Right cardiac atrium (tissue), 5 donors: ENCODE results near the gene ADRA2C. TPM values are rescaled to one million over a fixed set of nuclear protein-coding genes. Genes with fewer than 3 reads are reported as not detected.

Source experiments
- ATAC-seq, 2 donors: fragments of 200-7000 bp; cut with Tn5 transposase; one replicate each; pipeline versions ENCODE4 v1.8.0 to v1.9.1; 2020; ENCODE audit warnings: moderate library complexity in 2 of 2, mild to moderate bottlenecking in 1 of 2
- DNase-seq, 3 donors: peaks; one replicate each; pipeline ENCODE4 v3.0.0-alpha.2; 2020
- H3K27ac ChIP-seq: one replicate; pipeline ENCODE4 v1.5.1; 2013; ENCODE audit warnings: mild to moderate bottlenecking, low read length, control low read depth, moderate library complexity
- H3K27me3 ChIP-seq: one replicate; pipeline ENCODE4 v1.6.1; 2013; ENCODE audit not compliant: control insufficient read depth, insufficient read depth
- H3K4me1 ChIP-seq: one replicate; pipeline ENCODE4 v1.6.1; 2013; ENCODE audit warnings: low read length; ENCODE audit not compliant: control insufficient read depth, insufficient read depth
- H3K4me3 ChIP-seq: one replicate; pipeline ENCODE4 v1.5.1; 2013; ENCODE audit warnings: low read length, control low read depth
- H3K9me3 ChIP-seq: one replicate; pipeline ENCODE4 v1.6.1; 2013; ENCODE audit warnings: low read length; ENCODE audit not compliant: control insufficient read depth
- WGBS: extraction: QIAGEN DNeasy Blood & Tissue Kit; methylation state at CpG from one replicate; pipeline ENCODE4 v1.1.7; 2013; 5-methylcytosine and 5-hydroxymethylcytosine counted together
- intact Hi-C, 4 donors: fragments of 100-400 bp; cut with DNase I; formaldehyde crosslinking; loops; one replicate each; pipeline versions ENCODE4 v1.11.0 to v1.14.0; 2022 to 2023
- polyA plus RNA-seq: library from polyadenylated mRNA; stranded (reverse); fragments of 200-250 nt; gene quantifications from one replicate; pipeline ENCODE4 v1.2.3, GENCODE V29; 2013
- total RNA-seq, 4 donors: library from RNA; stranded (reverse); fragmentation: NEBNext Ultra II Directional; extraction: Animal tissue kit (Norgen Biotek cat#: 25700); gene quantifications; one replicate each; pipeline ENCODE4 v1.2.1, GENCODE V29; 2021
- donor health status: healthy with polysubstance abuse.
- donor health status: DM: no; HTN: yes; CAD: no.
- donor health status: DM: no; HTN: no; CAD: no.
- donor health status: DM: no; HTN: yes; CAD: no; lungs with severe emphysema.
- donor health status: DM: yes; HTN: yes; CAD: no.

ADRA2C gene
- total and polyA plus RNA-seq, 5 donors = 3.0 to 4.8 (median 3.7) TPM

DNA sequence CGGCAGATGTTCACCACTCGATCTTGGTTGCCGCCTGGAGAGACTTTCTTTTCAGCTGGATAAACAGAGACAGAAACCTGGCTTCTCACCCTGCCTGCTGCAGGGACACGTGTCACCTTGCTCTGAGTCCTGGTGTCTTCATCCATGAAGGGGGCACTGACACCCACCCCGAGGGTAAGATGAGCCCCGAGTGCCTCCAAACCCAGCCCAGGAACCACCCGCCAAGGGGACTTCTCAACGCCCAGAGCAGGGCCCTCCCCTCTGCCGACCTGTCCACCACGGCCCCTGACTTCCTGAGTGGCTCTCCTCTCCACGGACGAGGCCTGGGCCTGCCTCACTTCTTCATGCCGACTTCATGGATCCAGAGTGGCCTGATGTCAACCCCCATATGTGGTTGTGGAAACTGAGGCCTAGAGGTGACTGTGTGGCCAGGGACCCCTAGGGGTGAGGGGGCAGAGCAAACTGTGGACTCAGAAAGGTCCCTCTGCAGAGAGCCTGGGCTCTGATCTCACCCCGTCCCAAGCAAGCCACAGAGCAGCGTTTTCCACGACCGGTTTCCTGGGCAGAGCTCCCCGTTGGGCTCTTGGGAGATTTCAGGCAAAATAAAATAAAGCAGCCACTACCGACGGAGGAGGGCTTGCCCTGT is 5.1 kb downstream of the ADRA2C start:
- H3K9me3 ChIP-seq = no peaks in the 10 kb centered on the region
- H3K27ac ChIP-seq = no peak overlapping the region
- DNase-seq (peak in 2 of 3 donors; percentile 15 to 41), ATAC-seq (no peak)
- 41% methylated on average over 20 of the region's 20 CpGs for WGBS
- intact Hi-C loops = no loop called here
- H3K4me3 ChIP-seq = no peak overlapping the region
- no peaks in the 10 kb centered on the region for H3K4me1 ChIP-seq
- H3K27me3 ChIP-seq = no peaks in the 10 kb centered on the region

DNA sequence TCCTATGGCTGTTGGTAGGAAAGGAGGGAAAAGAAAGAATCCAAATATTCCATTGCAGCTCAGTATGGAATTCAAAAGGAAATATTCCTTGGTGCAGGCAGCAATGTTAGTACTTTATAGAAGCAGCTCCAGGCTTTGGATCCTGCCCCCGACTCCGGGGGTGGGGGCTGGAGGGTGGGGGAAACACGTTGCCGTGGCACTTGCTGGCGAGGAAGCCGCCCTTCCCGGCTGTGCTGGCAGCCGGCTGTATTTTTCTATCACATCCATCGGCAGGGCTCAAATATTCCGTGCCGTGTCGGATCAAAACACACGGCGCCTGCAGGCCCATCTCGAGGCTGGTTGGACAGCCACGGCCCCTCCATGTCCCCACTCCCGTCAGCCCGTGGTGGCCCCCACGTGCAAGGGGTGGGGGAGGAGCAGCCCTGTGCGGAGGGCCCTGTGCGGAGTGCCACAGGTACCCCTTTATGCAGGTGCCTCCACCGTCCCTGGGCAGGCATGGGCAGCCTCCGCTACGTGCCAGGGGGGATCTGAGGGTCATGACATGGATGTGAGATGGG is 5.8 kb downstream of the ADRA2C start:
- Histone ChIP-seq H3K27ac (no peak overlapping the region), H3K4me3 (no peak overlapping the region), H3K27me3 (no peaks in the 10 kb centered on the region), H3K9me3 (no peaks in the 10 kb centered on the region), H3K4me1 (no peaks in the 10 kb centered on the region)
- ATAC-seq (no peak), DNase-seq (peak in 2 of 3 donors; percentile 35 to 40)
- intact Hi-C loops = no loop called here
- WGBS = 66% methylated on average over 24 of the region's 24 CpGs

DNA sequence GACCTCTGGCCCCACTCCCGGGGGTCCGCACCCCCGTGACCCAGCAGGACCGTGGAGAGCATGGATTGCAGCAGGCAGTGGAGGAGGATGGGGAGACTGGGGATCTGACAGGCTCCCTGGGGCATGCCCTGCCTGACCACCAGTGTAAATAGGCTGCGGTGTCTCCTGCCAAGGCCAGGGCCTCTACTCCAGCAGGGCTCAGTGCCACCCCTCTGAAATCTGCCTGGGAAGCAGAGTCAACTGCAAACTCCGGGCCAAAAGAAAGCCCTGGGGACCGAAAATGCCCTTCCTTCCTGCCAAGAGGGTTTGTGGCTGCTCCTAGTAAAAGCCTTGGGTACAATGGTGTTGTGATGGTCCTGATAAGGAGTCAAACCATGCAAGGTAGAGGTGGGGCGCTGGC is 6.4 kb downstream of the ADRA2C start:
- Histone ChIP-seq H3K4me3 (no peak overlapping the region), H3K27me3 (no peaks in the 10 kb centered on the region), H3K9me3 (no peaks in the 10 kb centered on the region), H3K27ac (no peak overlapping the region), H3K4me1 (no peaks in the 10 kb centered on the region)
- ATAC-seq (no peak), DNase-seq (peak in 1 of 3 donors; percentile 8)
- intact Hi-C loops = no loop called here
- WGBS = 78% methylated on average over 8 of the region's 8 CpGs

DNA sequence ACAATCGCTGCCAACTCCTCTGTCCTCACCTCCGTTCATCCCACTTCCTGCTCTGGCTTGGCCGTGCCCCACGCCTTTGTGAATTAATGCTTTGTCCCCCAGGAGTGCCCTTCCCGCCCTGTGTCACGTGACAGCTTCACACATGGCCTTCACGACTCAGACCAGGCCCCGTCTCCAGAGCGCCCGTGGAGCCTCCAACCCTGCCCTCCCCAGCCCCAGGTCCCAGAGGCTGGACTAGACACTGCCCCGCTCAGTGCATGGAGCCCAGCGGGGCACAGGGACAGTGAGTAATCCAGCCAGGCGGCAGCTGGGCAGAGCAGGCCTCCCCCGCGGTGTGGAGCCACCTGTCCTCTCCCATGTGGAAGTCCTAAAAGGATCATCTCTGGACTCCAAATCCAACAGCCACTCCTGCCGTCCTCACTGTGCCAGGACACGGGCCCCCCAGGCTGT is 7.4 kb downstream of the ADRA2C start:
- intact Hi-C loops = no loop called here
- Histone ChIP-seq H3K4me1 (no peaks in the 10 kb centered on the region), H3K9me3 (no peaks in the 10 kb centered on the region), H3K27ac (no peak overlapping the region), H3K27me3 (no peaks in the 10 kb centered on the region), H3K4me3 (no peak overlapping the region)
- ATAC-seq (no peak), DNase-seq (peak in 2 of 3 donors; percentile 24 to 38)
- 68% methylated on average over 17 of the region's 17 CpGs for WGBS

DNA sequence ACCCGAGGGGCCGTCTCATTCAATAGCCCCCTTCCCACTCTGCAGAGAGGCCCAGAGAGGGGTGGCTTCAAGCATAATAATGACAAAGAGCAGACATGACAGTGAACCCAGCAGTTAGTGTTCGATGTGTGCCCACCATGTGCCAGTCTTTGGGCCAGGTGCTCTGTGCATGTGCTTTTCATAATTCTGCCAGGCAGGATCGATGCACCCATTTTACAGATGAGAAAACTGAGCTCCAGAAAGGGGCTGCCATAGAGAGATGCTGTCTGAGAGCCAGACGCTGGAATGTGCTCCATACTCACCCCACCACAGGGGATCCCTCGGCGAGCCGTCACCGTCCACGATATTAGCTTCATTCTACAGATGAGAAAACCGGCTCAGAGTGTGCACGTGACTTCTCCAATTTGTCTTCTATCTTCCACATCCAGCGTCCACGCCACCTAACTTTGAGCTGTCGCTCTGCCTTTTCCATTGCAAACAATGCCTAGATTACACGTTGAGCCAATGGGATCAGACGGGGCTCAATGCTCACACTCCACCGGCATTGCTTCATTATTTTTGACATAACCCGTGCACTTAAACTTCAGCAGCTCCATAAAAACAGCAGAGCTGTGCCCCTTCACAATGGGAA is 8.2 kb downstream of the ADRA2C start:
- intact Hi-C loops = no loop called here

DNA sequence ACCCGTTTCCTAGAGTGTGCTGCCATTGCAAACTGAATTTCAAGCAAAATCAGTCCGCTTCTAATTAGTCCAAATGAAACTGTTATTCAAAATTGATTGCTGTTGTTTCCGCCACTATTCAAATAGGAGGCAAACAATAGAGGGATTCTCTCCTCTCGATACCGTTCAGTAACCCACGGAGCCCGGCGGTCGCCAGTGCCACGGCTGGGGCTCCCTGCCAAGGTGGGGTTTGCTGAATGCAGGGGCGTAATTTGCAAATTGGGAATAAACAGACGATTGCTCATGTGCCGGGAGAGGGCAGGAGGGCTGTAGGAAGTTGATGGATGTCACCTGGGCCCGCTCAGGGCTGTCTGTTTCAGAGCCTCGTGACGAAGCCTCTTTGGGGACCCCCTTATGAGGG is 8.8 kb downstream of the ADRA2C start:
- H3K27me3 ChIP-seq = no peaks in the 10 kb centered on the region
- H3K9me3 ChIP-seq = no peaks in the 10 kb centered on the region
- ATAC-seq (no peak), DNase-seq (peak in 2 of 3 donors; percentile 7 to 26)
- H3K4me3 ChIP-seq = no peak overlapping the region
- intact Hi-C loops = no loop called here
- WGBS = 56% methylated on average over 16 of the region's 16 CpGs
- H3K4me1 ChIP-seq = no peaks in the 10 kb centered on the region
- no peak overlapping the region for H3K27ac ChIP-seq

More for the DNA sequence above, 8.2 kb downstream of the ADRA2C start:
- H3K4me3 ChIP-seq = no peak overlapping the region
- H3K4me1 ChIP-seq = no peaks in the 10 kb centered on the region
- DNase-seq (peak in 1 of 3 donors; percentile 10), ATAC-seq (no peak)
- H3K27me3 ChIP-seq = no peaks in the 10 kb centered on the region
- WGBS = 73% methylated on average over 19 of the region's 19 CpGs
- no peaks in the 10 kb centered on the region for H3K9me3 ChIP-seq
- H3K27ac ChIP-seq = no peak overlapping the region

DNA sequence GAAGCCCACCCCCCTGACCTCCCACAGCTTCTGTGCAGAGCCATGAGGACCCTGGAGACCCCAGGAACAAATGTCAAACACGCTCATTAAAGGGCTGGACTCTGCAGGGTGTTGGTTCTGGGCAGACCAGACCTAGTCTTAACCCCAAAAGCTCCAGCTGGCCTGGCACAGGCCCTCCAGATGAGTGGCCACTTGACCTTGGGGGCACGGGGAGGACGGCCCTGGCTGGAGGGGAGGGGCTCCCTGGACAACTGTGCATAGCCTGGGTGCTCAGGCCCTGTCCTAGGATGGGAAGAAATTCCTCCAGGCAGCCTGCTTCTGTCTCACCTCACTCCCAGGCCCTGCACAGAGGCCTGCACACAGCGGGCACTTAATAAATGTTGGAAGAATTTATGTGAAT is 9.4 kb downstream of the ADRA2C start:
- ATAC-seq = no peak
- Histone ChIP-seq H3K27me3 (no peaks in the 10 kb centered on the region), H3K27ac (no peak overlapping the region), H3K4me1 (no peaks in the 10 kb centered on the region), H3K4me3 (no peak overlapping the region), H3K9me3 (no peaks in the 10 kb centered on the region)
- peak in 2 of 3 donors; percentile 9 to 24 for DNase-seq
- WGBS = 49% methylated on average over 4 of the region's 4 CpGs
- intact Hi-C loops = no loop called here

DNA sequence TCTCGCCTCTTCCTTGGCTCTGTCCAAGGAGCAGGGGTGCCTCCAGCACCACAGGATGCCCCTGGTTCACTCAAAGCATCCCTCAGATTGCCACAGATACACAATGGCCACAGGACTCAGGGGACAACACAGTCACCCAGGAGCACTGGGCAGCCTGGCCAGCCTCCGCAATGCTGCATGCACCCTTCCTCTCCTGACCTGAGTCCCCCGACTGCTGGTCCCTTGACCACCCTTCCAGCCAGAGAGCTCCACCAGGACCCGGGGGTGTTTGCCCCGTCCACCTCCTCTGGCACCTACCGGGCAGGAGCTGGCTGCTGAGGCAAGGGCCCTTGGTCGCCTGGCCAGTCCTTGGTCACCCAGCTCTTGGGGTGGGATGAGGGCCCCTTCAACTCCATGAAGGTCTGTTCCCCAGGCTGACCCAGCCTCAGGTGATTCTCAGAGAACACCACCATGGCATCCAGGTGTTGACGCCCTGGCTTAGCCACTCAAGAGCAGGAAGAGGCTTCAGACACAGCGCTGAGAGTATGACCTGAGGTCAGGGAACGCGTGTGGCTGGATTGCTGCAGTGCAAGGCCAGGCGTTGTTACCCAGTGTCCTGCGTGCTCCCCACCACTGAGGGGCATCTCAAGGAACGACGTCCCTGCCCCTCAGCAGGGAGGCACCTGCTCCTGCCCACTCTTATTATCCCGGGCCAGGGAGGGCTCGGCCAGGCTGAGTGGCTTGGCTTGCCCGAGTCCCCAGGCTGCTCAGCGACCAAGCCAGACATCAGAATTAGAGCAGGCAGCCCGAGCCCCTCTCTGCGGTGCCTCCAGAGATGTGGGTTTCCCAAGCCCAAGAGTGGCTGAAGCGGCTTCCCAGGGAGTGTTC is 10.2 kb downstream of the ADRA2C start:
- ATAC-seq (no peak), DNase-seq (peak in 2 of 3 donors; percentile 26 to 41)
- WGBS = 75% methylated on average over 22 of the region's 22 CpGs
- Histone ChIP-seq H3K27me3 (no peaks in the 10 kb centered on the region), H3K27ac (no peak overlapping the region), H3K9me3 (no peaks in the 10 kb centered on the region), H3K4me3 (no peak overlapping the region), H3K4me1 (no peaks in the 10 kb centered on the region)
- intact Hi-C loops = no loop called here

DNA sequence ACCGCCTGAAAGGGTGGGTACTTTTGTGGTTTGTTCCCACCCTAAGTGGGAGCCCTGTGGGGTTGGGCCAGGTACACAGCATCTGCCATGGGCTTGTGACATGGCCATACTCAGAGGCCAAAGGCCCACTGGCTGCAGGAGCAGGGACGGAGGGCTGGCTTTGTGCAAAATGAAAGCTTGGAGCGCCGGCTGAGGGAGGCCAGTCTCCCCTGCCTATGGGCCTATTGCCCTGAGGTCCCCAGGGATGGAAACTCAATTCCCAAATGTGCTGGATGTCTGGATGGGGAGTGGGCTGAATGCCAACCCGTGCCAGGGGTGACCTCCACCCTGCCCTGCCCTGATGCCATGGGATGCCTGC is 10.8 kb downstream of the ADRA2C start:
- no peaks in the 10 kb centered on the region for H3K9me3 ChIP-seq
- H3K4me3 ChIP-seq = no peak overlapping the region
- H3K27ac ChIP-seq = no peak overlapping the region
- DNase-seq (peak in 2 of 3 donors; percentile 27 to 47), ATAC-seq (no peak)
- intact Hi-C loops = no loop called here
- H3K4me1 ChIP-seq = no peaks in the 10 kb centered on the region
- no peaks in the 10 kb centered on the region for H3K27me3 ChIP-seq
- 72% methylated on average over 5 of the region's 5 CpGs for WGBS

DNA sequence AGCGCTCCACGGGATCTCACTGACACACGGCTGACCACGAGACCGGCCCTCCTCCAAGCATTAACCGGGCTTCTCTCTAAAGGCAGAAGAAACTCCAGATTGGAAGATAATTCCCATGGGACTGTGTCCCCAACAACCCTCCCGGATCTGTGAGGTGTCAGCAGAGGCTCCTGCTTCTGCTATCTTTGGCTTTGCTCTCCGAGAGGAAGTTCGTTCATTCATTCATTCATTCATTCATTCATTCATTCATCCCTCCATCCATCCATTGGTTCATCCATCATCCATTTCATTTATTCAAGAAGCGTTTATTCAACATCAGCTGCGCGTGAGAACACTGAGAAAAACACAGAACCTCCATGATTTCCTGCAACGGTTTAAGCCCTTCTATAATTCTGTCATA is 11.5 kb downstream of the ADRA2C start:
- DNase-seq (peak in 2 of 3 donors; percentile 11 to 14), ATAC-seq (no peak)
- Histone ChIP-seq H3K27ac (no peak overlapping the region), H3K27me3 (no peaks in the 10 kb centered on the region), H3K4me1 (no peaks in the 10 kb centered on the region), H3K4me3 (no peak overlapping the region), H3K9me3 (no peaks in the 10 kb centered on the region)
- intact Hi-C loops = no loop called here
- WGBS = 81% methylated on average over 13 of the region's 13 CpGs

DNA sequence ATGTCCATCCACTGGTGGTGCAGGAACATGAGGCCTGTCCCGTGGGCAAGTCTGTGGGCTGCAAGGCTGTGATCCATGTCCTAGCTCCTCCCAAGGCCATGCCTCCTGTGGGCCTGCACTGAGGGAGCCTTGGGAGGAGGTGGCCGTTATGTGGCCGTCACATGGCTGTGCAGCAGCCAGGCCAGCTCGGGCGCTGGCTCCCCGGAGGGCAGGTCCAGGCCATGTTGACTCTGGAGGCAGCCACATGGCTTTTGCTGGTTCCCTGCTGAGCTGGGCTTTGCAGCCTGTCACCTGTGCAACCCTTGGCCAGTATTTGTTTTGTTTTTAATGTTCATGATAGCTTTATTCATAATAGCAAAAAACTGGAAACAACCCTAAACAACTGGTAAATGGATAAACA is 13.3 kb downstream of the ADRA2C start:
- Histone ChIP-seq H3K9me3 (no peaks in the 10 kb centered on the region), H3K4me1 (no peaks in the 10 kb centered on the region), H3K27me3 (no peaks in the 10 kb centered on the region), H3K4me3 (no peak overlapping the region), H3K27ac (no peak overlapping the region)
- intact Hi-C loops = no loop called here
- no peak for ATAC-seq
- 70% methylated on average over 6 of the region's 6 CpGs for WGBS
- DNase-seq = no peak
